Kidney glomerular epithelial cell (primary cell): Measurements from ENCODE around the gene AFAP1.

Experiments used
- DNase-seq: peaks from one replicate; lab custom pipeline; 2025; lab: John Stamatoyannopoulos, UW

The AFAP1 gene

DNA sequence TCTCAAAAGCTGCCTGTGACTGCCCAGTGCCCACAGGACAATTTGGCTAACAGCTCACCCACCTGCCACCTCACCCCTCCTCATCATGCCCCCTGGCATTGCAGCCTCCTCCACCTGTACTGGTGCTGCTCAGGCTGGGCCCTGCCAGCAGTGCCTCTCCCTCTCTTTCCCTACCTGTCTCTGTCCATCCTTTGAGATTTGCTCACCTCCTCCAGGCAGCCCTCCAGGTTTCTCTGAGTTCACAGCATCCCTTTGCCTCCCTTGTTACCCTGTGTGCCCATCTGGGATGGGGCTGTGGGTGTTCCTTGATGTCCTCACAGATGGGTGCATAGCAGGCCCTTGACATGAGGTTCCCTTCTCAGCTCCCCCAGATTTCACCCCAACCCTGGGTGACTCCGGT is 224.9 kb downstream of the AFAP1 start:
- no peak for DNase-seq

DNA sequence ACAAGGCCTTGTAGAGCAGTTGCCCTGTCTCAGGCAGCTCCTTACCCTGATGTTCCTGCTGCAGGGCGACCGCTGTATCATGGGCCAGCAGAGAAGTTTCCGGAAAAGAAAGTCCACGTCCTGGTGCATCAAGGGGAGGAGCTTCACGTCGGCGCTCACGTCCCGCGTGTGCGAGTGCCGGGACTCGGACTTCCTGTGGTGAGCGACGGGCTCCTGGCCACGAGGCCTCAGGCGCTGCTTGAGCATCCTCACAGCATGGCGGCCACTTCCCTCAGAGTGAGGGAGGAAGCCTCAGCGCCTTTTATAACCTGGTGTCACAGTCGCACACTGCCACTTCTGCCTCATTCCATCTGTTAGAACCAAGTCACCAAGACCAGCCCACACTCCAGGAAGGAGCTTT is 225.5 kb downstream of the AFAP1 start:
- no peak for DNase-seq

DNA sequence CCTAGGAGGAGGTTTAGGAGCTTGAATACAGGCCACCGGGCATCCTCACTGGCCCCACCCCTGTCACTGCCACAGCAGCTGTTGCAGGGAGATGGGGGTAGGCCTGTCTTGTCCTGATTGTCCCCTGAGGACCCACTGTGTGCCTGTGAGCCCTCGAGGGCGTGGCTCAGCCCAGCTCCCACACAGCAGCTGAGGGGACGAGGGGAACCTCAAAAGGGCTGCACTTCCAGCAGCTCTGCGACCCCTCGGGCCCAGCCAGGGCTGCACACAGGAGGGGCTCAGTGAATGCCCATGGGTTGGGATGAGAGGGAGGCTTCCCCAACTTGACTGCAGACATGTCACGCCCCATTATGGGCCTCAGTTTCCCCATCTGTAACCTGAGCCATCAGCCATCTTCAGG is 225.9 kb downstream of the AFAP1 start:
- no peak for DNase-seq

DNA sequence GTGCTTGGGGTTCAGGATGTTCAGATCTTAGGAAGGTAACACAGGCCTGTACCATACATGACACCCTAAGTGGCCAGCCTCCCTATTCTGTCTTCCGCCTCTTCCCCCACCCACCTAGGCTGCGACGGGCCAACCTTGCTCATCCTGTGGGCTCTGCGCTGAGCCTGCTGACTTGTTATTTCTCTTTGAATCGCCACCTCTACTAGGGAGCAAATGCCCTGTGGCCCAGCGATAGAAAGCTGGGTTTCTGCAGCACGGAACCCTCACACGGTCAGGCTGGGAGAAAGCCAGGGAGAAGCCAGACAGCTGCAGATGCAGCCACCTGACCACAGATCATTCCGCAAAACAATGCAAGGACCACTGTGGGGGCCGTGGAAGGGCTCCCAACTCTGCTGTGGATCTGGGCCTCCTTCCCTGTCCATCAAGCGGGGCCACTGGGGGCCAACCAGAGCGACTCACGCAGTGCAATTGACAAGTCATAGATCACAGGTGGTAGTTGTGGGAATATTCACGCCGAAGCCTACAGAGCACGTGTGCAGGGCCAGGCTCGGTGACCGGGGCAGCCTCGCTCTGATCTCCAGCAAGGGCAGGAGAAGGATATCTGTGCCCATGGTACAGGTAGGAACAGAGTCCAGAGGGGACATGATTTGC is 227.5 kb downstream of the AFAP1 start:
- no peak for DNase-seq

DNA sequence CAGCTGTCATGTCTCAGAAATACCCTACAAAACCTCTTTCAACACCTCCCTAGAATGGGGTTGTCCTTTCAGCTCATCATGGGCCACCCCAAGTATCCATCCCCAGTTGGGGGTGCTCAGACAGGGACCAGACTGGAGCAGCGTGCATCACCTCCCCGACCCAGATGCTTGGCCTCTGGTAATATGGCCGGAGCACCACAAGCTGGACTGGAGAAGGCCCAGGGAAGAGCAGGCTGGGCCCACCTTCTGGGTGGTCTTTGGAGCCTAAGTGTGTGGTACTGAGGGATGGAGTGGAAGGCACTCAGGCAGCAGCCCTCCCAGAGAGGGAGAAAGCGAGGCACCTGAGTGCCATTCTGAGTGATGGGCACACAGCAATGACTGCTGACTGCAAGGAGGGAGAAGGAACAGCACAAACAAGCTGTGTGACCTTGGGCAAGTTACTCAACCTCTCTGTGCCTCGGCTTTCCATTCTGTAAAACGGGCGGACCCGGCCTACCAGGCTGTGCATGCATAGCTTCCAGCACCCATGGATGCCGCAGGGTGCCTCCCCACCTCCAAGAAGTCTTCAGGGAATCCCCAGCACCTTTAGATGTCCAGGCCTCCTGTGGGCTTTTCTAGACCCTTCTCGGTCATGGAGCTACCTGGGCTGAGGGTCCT is 228.2 kb downstream of the AFAP1 start:
- DNase-seq = no peak

DNA sequence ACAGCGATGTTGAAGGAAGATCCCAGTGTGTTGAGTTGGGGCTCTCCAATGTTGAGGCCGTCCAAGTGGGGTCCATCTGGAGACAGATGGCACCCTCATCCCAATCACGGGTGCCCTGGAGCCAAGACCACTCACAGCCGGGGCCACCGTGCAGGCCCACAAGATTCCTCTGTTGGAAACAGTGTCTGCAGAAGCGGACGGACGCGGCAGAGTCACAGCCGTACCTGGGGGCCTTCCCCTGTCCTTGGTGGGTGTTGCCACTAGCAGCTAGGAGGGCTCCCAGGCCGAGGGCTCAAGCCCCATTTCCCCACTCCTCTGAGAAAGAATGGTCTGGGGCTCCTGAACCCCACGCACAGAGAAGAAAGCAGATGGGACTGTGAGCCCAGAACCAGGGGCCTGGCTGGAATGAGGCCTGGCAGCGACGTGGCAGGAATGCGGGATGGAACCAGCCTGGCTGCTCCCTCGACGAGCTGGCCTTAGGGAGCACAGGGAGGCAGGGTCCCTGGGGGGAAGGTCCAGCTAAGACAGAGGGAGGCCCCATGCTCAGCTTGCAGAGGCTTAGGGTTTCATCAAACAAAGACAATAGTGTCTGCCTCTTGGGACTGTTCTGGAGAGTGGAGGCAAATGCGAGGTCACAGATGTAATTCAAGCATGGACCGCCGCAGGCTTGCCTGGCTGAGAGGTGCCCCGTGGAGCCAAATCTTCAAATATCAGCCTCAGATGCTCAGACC is 228.9 kb downstream of the AFAP1 start:
- no peak for DNase-seq

DNA sequence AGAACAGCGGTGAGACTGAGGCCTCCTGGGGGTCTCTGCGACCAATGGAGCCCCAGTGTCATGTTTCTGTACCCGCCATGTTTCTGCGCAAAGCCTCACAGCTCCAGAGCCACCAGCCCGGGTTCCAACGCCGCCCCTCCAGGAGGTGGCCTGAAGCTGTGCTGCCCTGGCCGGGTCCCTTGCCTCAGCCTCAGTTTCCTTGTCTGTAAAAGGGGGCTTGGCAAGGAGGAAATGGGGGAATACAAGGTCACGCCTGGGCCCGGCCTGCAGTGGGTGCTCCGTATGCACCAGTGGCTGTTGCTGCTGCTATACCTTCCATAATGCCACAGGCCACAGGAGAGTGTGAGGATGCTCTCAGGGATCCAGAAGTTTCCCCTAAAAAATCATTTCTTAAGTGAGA is 229.5 kb downstream of the AFAP1 start:
- no peak for DNase-seq

DNA sequence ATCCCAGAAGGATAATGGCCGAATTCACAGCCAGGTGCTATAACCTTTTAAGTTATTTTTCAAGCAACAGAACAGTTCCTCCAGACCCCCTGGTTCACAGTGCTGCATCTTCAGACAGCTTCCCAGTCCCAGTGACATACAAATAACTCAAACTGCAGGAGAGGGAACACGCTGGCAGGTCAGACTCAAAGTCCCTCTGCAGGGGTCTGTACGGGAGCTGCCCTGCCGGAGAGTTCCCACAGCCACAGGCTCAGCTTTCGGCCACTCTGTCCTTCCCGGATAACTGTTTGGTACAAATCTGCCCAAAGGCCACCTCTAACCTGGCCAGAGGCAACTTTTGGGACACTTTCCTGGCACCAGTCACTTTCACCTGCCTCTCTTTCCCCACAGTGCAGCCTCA is 230.2 kb downstream of the AFAP1 start:
- no peak for DNase-seq

DNA sequence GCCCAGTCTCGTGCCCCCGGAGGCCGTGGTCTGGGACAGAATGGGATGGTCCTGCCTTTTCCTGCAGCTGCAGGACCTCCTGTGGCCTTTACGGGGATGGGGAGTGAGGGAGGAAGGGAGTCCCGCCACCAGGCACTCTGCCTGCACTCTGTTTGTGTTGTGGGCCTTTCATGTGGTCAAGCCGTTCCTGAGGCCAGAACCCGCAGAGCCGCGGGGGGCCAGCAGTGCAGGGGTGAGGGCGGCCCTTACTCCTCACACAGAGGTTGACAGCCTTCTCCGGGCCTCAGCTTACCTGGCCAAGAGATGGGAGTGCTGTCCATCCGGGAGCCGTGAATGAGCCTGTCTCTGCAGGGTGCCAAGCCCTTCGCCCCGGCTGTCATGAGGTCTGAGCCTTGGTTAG is 230.7 kb downstream of the AFAP1 start:
- DNase-seq = no peak
